Activated naive CD4-positive, alpha-beta T cell treated with anti-CD3 and anti-CD28 coated beads for 36 hours (primary cell): Measurements from ENCODE around the gene ARL13A. TPM values are rescaled to one million over a fixed set of nuclear protein-coding genes. Genes with fewer than 3 reads are reported as not detected.

Source experiments
- CTCF ChIA-PET: fragments of 350-600 bp; sonication (Branson Sonifier 250); formaldehyde crosslinking; loops from one replicate; lab custom pipeline; 2021; ENCODE audit warnings: antibody characterized with exemption; lab: Charles Lee
- DNase-seq: peaks from one replicate; pipeline ENCODE4 v3.0.0-alpha.2; 2020
- H3K27ac Mint-ChIP-seq: one replicate; pipeline ENCODE4 v1.8.0; 2021; ENCODE audit warnings: mild to moderate bottlenecking, mixed read lengths
- H3K27me3 Mint-ChIP-seq: one replicate; pipeline ENCODE4 v1.8.0; 2021; ENCODE audit warnings: low read depth, mixed read lengths
- H3K36me3 Mint-ChIP-seq: one replicate; pipeline ENCODE4 v1.8.0; 2021; ENCODE audit warnings: low read depth, mixed read lengths
- H3K4me1 Mint-ChIP-seq: one replicate; pipeline ENCODE4 v1.8.0; 2021; ENCODE audit warnings: low read depth, mixed read lengths
- H3K4me3 Mint-ChIP-seq: one replicate; pipeline ENCODE4 v1.8.0; 2021; ENCODE audit warnings: mild to moderate bottlenecking, moderate library complexity, mixed read lengths
- H3K9me3 Mint-ChIP-seq: one replicate; pipeline ENCODE4 v1.8.0; 2021; ENCODE audit warnings: mixed read lengths
- intact Hi-C: fragments of 100-400 bp; cut with micrococcal nuclease; formaldehyde crosslinking; loops from one replicate; pipeline ENCODE4 v1.15.1; 2023
- total RNA-seq, 2 experiments: library from RNA; stranded (reverse); gene quantifications; one replicate each; pipeline ENCODE4 v1.2.3, GENCODE V29; 2021

The ARL13A gene
- total RNA-seq, result not detected

DNA sequence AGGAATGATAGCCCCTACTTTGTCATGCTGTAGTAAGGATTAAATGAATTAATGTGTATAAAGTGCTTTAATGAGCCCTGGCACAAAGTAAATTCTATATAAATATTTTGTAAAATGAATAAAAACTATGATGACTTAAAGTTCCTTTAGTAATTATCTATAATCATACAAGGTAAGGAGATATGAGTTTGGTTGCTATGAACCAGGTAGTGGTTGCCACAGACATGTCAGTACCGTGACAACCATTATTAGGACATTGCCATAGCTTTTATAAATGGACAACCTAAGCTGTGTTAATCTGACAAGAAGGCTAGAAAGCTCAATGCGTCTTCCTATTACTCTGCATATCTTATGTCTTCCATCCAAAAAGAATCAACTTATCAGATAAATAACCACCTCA is at the start of gene ARL13A:
Gene ARL13A, plus strand, starts transcription at position 301 of the 400 bp plus-strand sequence. CDS start 3,982 bp downstream, outside the sequence.
- CTCF ChIA-PET, result no interaction called here
- no peak for DNase-seq
- no peaks in the 10 kb centered on the region for H3K9me3 Mint-ChIP-seq

DNA sequence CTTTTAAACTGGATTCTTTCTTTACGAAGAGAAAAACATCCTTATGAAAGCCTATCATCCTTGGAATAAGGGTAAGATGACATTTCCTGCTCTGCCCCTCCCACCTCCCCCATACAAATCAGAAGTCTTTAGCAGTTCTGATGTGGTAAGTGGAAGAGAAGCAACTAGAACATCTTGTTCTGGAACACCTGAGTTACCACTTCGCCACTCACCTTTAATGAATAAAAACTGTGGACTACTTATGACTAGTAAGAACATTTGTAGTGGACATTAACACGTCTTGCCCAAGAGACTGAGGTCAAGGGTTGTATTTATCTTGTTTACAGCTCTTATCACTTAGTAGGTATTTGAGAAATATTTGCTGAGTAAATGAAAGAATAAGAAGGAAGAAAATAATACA is 45.1 kb upstream of the ARL13A start:
- Mint-ChIP-seq H3K36me3 (no peaks in the 10 kb centered on the region), H3K4me3 (no peak overlapping the region), H3K27me3 (no peaks in the 10 kb centered on the region), H3K4me1 (peaks cover 41% of the 10 kb centered on the region), H3K9me3 (no peaks in the 10 kb centered on the region), H3K27ac (peak overlapping the region; percentile 36)
- DNase-seq, result no peak
- CTCF ChIA-PET, result no interaction called here
- intact Hi-C loops, result loop anchor here (10.0 kb wide), 1 partner anchor 480 kb away; the partner anchor contains the start of genes GLA and HNRNPH2

More for the DNA sequence above, at the start of gene ARL13A:
- H3K4me1 Mint-ChIP-seq, result no peaks in the 10 kb centered on the region
- H3K27ac Mint-ChIP-seq, result no peak within 1 kb of the TSS
- peaks cover 4% of the 10 kb centered on the region for H3K36me3 Mint-ChIP-seq
- intact Hi-C loops, result no loop called here
- no peak within 1 kb of the TSS for H3K4me3 Mint-ChIP-seq
- no peaks in the 10 kb centered on the region for H3K27me3 Mint-ChIP-seq

DNA sequence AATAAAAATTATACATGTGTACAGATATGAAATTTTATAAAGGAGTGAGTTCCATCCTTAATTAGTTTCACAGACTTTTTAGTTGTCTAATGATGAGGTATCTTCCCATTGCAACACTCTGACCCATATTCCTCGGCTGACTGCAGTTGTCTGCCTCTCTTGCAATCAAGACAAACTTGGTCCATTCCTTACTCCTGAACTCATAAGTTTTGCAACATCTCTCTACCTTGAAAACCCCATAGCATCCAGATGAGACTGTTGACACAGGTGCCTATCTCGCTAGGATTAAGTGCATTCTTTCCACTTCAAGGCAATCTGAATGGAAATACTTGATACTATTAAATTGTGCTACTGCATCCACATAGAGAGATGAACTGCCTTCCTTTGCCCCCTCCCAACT is 43.1 kb upstream of the ARL13A start:
- no peaks in the 10 kb centered on the region for H3K36me3 Mint-ChIP-seq
- peaks cover 4% of the 10 kb centered on the region for H3K9me3 Mint-ChIP-seq
- peaks cover 49% of the 10 kb centered on the region for H3K4me1 Mint-ChIP-seq
- H3K27ac Mint-ChIP-seq, result peak overlapping the region; percentile 18
- DNase-seq, result no peak
- no peak overlapping the region for H3K4me3 Mint-ChIP-seq
- intact Hi-C loops, result loop anchor here (5.0 to 10.0 kb wide), 2 partner anchors 66 to 478 kb away; partner anchors contain the start of genes GLA and HNRNPH2
- no peaks in the 10 kb centered on the region for H3K27me3 Mint-ChIP-seq
- CTCF ChIA-PET, result no interaction called here

DNA sequence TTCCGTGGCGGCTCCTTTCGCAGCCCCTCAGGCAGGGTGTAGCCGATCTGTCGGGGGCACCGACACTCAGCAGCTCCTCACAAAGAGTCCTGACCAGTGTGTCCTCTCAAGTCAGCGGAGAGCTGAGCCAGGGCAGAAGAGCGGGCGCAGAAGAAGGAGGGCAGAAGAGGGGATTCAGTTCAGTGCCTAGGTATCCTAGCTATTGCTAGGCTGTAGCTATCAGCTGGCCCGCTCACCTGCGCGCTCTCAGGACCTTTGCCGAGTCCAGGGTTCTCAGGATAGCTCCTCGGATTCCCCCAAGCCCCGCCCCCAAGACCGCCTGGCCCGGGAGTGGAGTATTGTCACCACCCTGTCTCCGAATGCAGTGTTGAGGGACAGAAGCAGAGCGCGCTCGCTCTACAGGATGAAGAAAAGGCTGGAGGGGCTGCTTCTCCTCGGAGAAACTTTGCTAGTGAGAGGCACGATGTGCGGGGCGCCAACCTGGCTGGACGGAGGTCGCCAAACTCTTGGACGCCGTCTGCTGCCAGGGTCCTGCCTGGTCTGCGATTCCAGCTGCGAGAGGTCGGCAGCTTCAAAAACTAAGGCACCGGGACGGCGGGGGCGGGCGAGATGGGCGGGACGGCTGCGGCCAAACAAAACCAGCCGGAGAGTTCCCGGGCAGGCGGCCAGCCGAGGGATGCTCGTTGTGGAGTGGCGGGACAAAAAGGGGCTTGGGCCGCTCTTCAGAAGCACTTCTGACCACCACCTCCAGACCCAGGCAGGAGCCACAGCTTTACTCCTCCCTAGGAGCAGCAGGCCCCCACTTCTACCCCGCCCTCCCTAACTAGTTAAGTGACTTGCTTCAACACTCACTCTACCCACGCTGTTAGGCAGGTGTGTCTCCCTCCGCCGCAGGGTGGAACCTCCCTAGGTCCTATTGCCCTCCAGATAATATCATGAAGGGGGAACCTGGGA is 40.6 kb upstream of the ARL13A start, which contains the start of gene XKRX:
Gene XKRX, minus strand, starts transcription at position 258 of the 954 bp plus-strand sequence. CDS start 613 bp downstream, outside the sequence.
- Mint-ChIP-seq H3K4me3 (peak within 1 kb of the TSS; percentile 82), H3K27ac (no peak within 1 kb of the TSS), H3K36me3 (no peaks in the 10 kb centered on the region), H3K4me1 (peaks cover 52% of the 10 kb centered on the region), H3K27me3 (no peaks in the 10 kb centered on the region), H3K9me3 (peaks cover 6% of the 10 kb centered on the region)
- CTCF ChIA-PET, result interaction anchor here (0.7 kb wide), 1 partner anchor 70 kb away, joined by 3 read pairs; no protein-coding TSS in a partner anchor
- intact Hi-C loops, result loop anchor here (1.0 to 10.0 kb wide), 5 partner anchors 63 to 476 kb away; partner anchors contain the start of genes CENPI, GLA and HNRNPH2
- peak; percentile 74 for DNase-seq

DNA sequence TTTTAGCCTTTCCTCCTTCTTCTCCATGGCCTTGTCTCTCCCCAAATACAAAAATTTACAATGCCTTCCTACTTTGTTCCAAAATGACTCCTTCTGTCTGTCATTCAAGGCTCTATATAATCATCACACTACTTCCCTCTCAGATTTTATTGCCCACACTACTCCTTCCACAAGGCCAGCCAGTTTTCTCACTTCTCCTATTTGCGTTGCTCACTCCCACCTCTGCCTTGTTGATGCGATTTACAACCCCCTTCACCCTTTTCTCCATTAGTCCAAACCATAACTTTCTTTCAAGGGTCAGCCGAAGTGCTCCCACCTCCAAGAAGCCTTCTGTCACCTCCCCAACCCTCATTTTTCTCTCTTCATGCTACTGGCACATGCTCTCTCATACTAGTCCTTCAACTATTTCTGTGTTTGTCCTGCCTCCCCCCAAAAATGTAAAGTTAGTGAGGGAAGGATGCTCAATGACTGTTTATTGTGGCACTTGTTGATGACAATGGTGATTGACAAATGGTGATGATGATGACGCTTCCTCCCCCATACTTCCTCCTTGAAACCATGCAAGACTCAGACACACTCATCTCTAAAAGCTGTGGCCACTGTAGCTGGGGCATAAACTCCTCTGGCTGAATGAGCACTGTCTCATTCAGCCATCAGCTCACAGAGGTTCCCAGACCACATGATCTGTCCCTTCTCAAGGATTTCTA is 38.1 kb upstream of the ARL13A start:
- peak overlapping the region; percentile 3 for H3K4me3 Mint-ChIP-seq
- no peaks in the 10 kb centered on the region for H3K36me3 Mint-ChIP-seq
- peak overlapping the region; percentile 54 for H3K27ac Mint-ChIP-seq
- CTCF ChIA-PET, result interaction anchor here (0.7 kb wide), 1 partner anchor 8 kb away, joined by 5 read pairs; no protein-coding TSS in a partner anchor
- no peaks in the 10 kb centered on the region for H3K27me3 Mint-ChIP-seq
- peak; percentile 40 for DNase-seq
- peaks cover 6% of the 10 kb centered on the region for H3K9me3 Mint-ChIP-seq
- peaks cover 34% of the 10 kb centered on the region for H3K4me1 Mint-ChIP-seq
- intact Hi-C loops, result no loop called here

DNA sequence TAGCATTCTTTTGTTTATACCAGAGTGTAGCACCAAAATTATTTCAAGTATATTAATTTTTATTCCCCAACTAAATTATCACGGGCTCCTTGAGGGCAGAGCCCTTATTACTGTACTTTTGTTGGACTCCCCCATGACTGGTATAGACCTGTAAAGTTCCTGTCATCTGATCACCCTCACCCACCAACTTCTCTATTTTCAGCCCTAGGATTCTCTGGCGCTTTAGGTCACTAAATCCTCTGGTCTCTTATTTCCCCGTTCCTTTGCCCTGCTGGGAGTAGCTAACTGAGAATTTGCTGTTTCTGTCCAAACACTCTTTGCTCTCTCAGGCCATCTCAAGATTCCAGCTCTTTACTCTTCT is 37.6 kb upstream of the ARL13A start:
- intact Hi-C loops, result no loop called here
- Mint-ChIP-seq H3K36me3 (no peaks in the 10 kb centered on the region), H3K4me3 (no peak overlapping the region), H3K9me3 (peaks cover 6% of the 10 kb centered on the region), H3K4me1 (peaks cover 30% of the 10 kb centered on the region), H3K27me3 (no peaks in the 10 kb centered on the region), H3K27ac (peak overlapping the region; percentile 13)
- CTCF ChIA-PET, result no interaction called here
- DNase-seq, result no peak

DNA sequence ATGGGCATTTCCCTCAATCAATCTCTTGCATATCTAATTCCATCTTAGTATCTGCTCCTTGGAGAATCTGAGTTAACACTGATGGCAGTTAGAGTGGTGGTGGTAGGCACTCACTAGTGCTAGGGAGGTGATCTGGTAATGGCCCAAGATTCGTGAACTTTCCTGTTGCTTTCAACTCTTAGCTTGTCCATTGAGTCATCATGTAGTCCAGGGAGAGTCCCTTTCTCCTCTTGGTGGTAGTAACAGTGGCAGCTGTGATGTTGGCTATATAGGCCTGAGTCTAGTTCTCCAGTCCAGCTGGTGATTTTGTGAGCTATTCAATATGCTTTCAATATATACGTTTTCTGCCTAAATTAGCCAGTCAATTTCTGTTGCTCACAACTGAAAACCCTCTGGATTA is 33.7 kb upstream of the ARL13A start:
- CTCF ChIA-PET, result no interaction called here
- Mint-ChIP-seq H3K9me3 (peaks cover 6% of the 10 kb centered on the region), H3K4me1 (peaks cover 24% of the 10 kb centered on the region), H3K36me3 (no peaks in the 10 kb centered on the region), H3K4me3 (no peak overlapping the region), H3K27ac (no peak overlapping the region), H3K27me3 (no peaks in the 10 kb centered on the region)
- intact Hi-C loops, result no loop called here
- no peak for DNase-seq

DNA sequence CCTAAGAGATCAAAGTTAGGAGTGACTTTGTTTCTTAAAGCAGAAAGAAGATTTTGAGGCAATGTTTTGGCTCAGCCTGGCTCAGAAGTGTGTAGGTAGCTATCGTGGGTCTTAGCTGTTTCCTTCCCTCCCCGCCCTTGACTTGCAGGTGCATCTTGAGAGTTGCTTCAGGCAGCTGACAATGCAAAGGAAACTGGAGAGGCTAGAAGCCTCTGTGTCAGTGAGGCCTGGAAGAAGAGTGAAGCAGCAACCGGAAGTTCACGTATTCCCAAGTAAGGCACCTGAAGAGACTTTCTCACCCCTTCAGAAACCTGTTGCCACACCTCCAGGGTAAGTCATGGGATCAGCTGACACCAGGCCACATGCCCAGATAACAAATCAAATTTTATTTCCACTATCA is 30.2 kb upstream of the ARL13A start:
- H3K27ac Mint-ChIP-seq, result peak overlapping the region; percentile 63
- no peaks in the 10 kb centered on the region for H3K27me3 Mint-ChIP-seq
- CTCF ChIA-PET, result interaction anchor here (0.6 kb wide), 2 partner anchors 9 to 255 kb away, joined by 3 to 5 read pairs; no protein-coding TSS in a partner anchor
- intact Hi-C loops, result no loop called here
- peak; percentile 42 for DNase-seq
- H3K4me1 Mint-ChIP-seq, result peaks cover 13% of the 10 kb centered on the region
- H3K9me3 Mint-ChIP-seq, result no peaks in the 10 kb centered on the region
- H3K36me3 Mint-ChIP-seq, result no peaks in the 10 kb centered on the region
- no peak overlapping the region for H3K4me3 Mint-ChIP-seq

DNA sequence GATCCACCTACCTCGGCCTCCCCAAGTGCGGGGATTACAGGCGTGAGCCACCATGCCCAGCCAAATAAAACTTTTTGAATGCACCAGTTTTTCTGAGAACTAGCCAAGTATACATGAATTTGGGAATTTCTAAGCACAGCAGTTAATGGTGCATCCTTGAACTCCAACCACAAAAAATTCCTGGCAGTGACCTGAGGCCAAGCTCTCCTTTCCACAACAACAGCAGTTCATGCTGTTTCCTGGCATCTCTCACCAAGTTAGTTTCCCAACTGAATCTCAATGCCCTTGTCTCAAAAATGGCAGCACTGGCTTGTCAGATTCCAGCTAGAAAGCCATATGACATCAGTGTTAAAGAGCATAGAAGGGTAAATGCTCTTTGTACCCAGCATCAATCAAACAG is 24.9 kb upstream of the ARL13A start:
- Mint-ChIP-seq H3K4me3 (no peak overlapping the region), H3K4me1 (peaks cover under 1% of the 10 kb centered on the region), H3K27me3 (no peaks in the 10 kb centered on the region), H3K9me3 (no peaks in the 10 kb centered on the region), H3K27ac (no peak overlapping the region), H3K36me3 (peaks cover 2% of the 10 kb centered on the region)
- CTCF ChIA-PET, result no interaction called here
- DNase-seq, result no peak
- intact Hi-C loops, result no loop called here

DNA sequence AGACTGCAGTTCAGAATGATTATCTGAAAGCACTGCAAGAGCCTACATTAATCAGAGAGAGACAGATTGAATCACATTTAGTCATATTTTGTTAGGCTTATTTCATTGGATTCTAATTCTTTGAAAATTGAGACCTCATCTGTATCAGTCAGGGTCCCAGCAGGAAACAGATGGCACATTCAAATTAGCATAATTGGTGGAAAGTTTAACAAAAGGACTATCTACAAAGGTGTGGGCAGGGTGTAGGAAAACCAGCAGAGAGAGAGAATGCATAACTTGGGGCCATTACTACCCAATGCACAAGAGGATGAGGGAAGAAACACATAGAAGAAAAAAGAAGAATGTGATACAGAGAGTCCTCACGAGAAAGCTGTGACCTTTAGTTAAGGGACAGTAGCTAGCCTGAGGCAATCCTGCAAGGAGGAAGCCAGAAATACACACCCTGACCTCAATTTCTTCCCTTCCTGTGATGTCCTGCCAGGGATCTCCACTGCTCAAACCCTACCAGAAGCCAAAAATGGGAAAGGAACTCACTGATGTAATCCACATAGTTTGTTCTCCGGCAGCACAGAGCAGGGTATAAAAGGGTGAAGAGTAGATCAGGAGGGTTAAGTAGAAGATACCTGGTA is 23.1 kb upstream of the ARL13A start:
- Mint-ChIP-seq H3K27me3 (no peaks in the 10 kb centered on the region), H3K36me3 (peaks cover 2% of the 10 kb centered on the region), H3K4me1 (no peaks in the 10 kb centered on the region), H3K9me3 (no peaks in the 10 kb centered on the region), H3K4me3 (no peak overlapping the region), H3K27ac (no peak overlapping the region)
- DNase-seq, result no peak
- CTCF ChIA-PET, result no interaction called here
- intact Hi-C loops, result no loop called here

DNA sequence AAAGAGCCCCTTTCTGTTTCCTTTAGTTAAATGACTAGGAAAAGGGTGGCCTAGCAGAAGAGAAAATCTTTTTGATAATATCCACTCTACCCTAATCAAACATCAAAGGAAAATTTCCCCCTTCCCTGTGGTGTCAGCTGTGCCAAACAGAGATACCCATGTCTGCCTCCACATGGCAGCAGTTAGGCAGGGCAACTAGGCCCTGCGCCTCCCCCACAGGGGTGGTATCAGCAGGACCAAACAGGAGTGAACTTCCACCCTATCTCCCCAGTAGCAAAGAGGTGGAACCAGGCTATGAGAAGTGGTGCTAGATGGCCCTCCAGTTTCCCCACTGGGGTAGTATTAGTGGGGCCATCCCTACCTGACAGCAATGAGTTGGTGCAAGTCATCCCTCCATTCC is 21.0 kb upstream of the ARL13A start:
- Mint-ChIP-seq H3K4me3 (no peak overlapping the region), H3K9me3 (no peaks in the 10 kb centered on the region), H3K4me1 (no peaks in the 10 kb centered on the region), H3K27me3 (no peaks in the 10 kb centered on the region), H3K36me3 (peaks cover 2% of the 10 kb centered on the region), H3K27ac (no peak overlapping the region)
- CTCF ChIA-PET, result no interaction called here
- intact Hi-C loops, result no loop called here
- DNase-seq, result no peak

DNA sequence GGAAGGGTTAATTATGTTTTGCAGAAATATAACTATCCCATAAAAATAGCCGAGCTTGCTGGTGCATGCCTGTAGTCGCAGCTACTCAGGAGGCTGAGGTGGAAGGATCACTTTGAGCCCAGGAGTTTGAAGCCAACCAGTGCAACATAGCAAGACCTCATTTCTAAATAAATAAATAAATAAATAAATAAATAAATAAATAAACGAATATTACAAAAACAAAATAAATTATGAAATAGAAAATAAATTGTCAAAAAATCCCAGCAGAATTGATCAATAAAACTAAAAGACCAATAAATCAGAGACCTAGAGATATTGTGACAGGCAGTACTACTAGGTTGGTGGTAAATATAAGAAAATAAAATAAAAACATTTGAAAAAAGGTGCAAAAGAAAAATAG is 6.7 kb upstream of the ARL13A start:
- Mint-ChIP-seq H3K36me3 (no peaks in the 10 kb centered on the region), H3K27me3 (no peaks in the 10 kb centered on the region), H3K27ac (no peak overlapping the region), H3K4me1 (no peaks in the 10 kb centered on the region), H3K4me3 (no peak overlapping the region), H3K9me3 (peaks cover 2% of the 10 kb centered on the region)
- intact Hi-C loops, result no loop called here
- no peak for DNase-seq
- CTCF ChIA-PET, result no interaction called here
